Measurements from ENCODE around the gene PDK1. TPM values are rescaled to one million over a fixed set of nuclear protein-coding genes. Genes with fewer than 3 reads are reported as not detected.

Gene PDK1
- total RNA-seq, 1 donor: 26.8 TPM

DNA sequence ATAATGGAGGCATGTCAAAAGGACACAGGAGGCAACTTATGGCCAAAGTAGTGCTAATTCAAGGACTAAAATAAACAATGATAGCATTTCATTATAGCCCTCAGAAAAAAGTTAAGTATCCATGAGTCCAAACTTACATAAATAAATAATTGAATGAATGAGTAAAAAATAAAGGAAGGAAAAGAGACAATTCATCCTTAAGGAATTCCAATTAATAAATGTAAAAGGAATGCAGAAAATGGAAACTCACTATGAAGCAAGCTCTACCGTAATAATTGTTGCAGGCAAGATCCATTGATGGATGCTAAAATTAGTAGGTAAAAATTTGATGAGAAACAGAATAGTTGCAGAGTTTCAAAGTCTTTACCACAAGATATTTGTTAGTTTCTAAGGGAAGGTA, 91.5 kb downstream of the PDK1 start:
- Histone ChIP-seq H3K27ac (ENCODE audit: low read depth, low read length) (no peak overlapping the region), H3K4me1 (ENCODE audit: insufficient read depth, low read length) (peaks cover 8% of the 10 kb centered on the region), H3K27me3 (ENCODE audit: insufficient read depth, low read length) (no peaks in the 10 kb centered on the region), H3K4me3 (ENCODE audit: insufficient read depth, low read length) (no peak overlapping the region), H3K79me2 (ENCODE audit: insufficient read depth, low read length) (no peaks in the 10 kb centered on the region), H3K36me3 (ENCODE audit: insufficient read depth, low read length) (no peaks in the 10 kb centered on the region), H3K4me2 (ENCODE audit: insufficient read depth, low read length) (no peak overlapping the region), H3K9me3 (ENCODE audit: low read depth, low read length) (no peaks in the 10 kb centered on the region), H4K20me1 (ENCODE audit: insufficient read depth, low read length) (no peaks in the 10 kb centered on the region), H2AFZ (ENCODE audit: low read length) (no peak overlapping the region)
- no peak for DNase-seq (ENCODE audit: insufficient read length, low spot score, missing footprints)
- TF ChIP-seq, protein P1, sequence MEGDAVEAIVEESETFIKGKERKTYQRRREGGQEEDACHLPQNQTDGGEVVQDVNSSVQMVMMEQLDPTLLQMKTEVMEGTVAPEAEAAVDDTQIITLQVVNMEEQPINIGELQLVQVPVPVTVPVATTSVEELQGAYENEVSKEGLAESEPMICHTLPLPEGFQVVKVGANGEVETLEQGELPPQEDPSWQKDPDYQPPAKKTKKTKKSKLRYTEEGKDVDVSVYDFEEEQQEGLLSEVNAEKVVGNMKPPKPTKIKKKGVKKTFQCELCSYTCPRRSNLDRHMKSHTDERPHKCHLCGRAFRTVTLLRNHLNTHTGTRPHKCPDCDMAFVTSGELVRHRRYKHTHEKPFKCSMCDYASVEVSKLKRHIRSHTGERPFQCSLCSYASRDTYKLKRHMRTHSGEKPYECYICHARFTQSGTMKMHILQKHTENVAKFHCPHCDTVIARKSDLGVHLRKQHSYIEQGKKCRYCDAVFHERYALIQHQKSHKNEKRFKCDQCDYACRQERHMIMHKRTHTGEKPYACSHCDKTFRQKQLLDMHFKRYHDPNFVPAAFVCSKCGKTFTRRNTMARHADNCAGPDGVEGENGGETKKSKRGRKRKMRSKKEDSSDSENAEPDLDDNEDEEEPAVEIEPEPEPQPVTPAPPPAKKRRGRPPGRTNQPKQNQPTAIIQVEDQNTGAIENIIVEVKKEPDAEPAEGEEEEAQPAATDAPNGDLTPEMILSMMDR (IDR thresholded peaks at IDR 0.05; ENCODE audit: extremely low read depth, low read depth, low read length): no peak

DNA sequence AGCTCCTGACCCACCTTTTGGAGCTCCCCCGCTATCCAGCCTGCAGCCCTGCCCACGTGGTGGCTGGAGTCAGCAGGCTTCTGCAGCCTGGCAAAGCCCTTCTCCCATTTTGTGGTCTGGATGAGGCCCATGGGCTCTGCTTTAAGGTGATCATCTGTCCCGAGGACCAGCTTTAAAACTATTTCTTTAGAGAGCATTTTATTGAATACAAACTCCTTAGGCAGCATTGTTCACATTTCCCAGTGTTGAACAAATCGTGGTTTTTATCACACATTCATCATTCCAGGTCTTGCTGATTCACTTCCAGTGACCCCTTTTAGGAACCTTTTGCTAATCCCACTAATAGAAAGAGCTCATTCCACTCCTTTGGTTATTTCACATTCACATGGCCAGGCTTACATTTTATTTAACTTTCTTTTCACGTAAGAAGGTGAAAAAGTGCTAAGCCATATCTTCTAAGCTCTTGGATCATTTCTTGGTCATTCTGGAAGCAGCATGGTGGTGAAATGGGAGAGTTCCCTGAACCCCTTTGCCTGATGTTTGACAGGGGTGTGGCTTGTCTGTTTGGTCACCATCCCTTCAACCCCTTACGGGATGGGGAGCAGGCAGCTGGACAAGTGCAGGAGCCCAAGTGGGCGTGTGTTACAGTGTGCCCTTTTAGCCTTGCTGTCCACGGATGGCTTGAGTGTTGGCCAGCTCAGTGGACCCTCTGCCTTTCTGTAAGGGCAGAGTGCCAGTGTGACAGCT, 99.4 kb downstream of the PDK1 start:
- Histone ChIP-seq H3K4me2 (ENCODE audit: insufficient read depth, low read length) (peak overlapping the region; percentile 7), H2AFZ (ENCODE audit: low read length) (peak overlapping the region; percentile 78)

DNA sequence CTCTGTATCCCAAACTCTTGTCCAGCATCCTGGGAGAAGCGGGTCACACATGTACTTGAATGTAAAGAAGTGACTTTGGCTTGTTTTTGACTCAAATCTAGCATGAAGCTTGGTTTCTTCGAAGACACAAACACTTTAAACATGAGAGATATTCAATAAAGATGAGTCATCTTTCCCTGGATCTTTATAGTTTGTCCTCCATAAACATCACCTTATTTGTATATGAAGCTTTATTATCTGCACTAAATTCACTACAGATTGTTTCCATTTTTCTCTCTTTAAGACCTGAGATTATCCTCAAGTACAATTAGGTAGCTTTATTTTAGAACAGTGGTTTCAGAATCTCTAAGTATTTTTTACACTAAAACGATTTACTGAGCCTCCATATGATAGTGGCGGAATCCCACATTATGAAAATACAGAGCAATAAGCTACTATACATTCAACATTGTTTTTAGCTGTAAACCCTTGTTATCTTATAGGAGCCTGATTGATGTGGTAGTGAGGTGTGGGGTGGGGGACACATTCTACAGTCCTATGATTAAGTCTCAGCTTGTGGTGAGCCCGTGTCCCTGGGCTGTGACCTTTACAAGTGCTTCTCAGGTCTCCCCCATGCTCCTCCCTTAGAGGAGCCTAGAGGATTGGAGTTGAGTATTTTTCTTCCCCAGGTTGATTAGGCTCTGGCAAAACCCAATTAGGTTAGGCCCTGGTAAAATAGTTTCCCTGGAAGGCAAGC, 100.1 kb downstream of the PDK1 start:
- H3K36me3 ChIP-seq (ENCODE audit: insufficient read depth, low read length): no peaks in the 10 kb centered on the region
- H3K4me1 ChIP-seq (ENCODE audit: insufficient read depth, low read length): peaks cover 12% of the 10 kb centered on the region
- no peak overlapping the region for H3K4me3 ChIP-seq (ENCODE audit: insufficient read depth, low read length)
- no peaks in the 10 kb centered on the region for H3K9me3 ChIP-seq (ENCODE audit: low read depth, low read length)
- H2AFZ ChIP-seq (ENCODE audit: low read length): no peak overlapping the region
- peak; percentile 26 for DNase-seq (ENCODE audit: insufficient read length, low spot score, missing footprints)
- no peaks in the 10 kb centered on the region for H4K20me1 ChIP-seq (ENCODE audit: insufficient read depth, low read length)
- peak overlapping the region; percentile 7 for H3K4me2 ChIP-seq (ENCODE audit: insufficient read depth, low read length)
- no peaks in the 10 kb centered on the region for H3K79me2 ChIP-seq (ENCODE audit: insufficient read depth, low read length)
- peak overlapping the region; percentile 1 for H3K27ac ChIP-seq (ENCODE audit: low read depth, low read length)
- TF ChIP-seq, protein P1 (IDR thresholded peaks at IDR 0.05; ENCODE audit: extremely low read depth, low read depth, low read length): no peak
- no peaks in the 10 kb centered on the region for H3K27me3 ChIP-seq (ENCODE audit: insufficient read depth, low read length)

More for the DNA sequence above, 99.4 kb downstream of the PDK1 start:
- Histone ChIP-seq H3K27me3 (ENCODE audit: insufficient read depth, low read length) (no peaks in the 10 kb centered on the region), H3K79me2 (ENCODE audit: insufficient read depth, low read length) (no peaks in the 10 kb centered on the region), H3K4me3 (ENCODE audit: insufficient read depth, low read length) (no peak overlapping the region), H3K4me1 (ENCODE audit: insufficient read depth, low read length) (peaks cover 12% of the 10 kb centered on the region), H4K20me1 (ENCODE audit: insufficient read depth, low read length) (no peaks in the 10 kb centered on the region), H3K36me3 (ENCODE audit: insufficient read depth, low read length) (no peaks in the 10 kb centered on the region), H3K9me3 (ENCODE audit: low read depth, low read length) (no peaks in the 10 kb centered on the region), H3K27ac (ENCODE audit: low read depth, low read length) (peak overlapping the region; percentile 64)
- peak; percentile 46 for DNase-seq (ENCODE audit: insufficient read length, low spot score, missing footprints)
- TF ChIP-seq, protein P1 (IDR thresholded peaks at IDR 0.05; ENCODE audit: extremely low read depth, low read depth, low read length): no peak

Small RNAs within 50 kb of the gene (small RNA-seq; reads per million reads assigned to genes)
- not detected for gene RF00019

Other genes with a start within 250 kb of the PDK1 start
- gene ITGA6, start 128.5 kb upstream of the PDK1 start, total RNA-seq: 6.5 and 9.0 TPM in 2 replicates
- 0.36 and 0.59 TPM in 2 replicates for gene RAPGEF4, start 179.8 kb downstream of the PDK1 start, total RNA-seq